Calu3 (cell line): ENCODE results near the gene IGFBP2. TPM values are rescaled to one million over a fixed set of nuclear protein-coding genes. Genes with fewer than 3 reads are reported as not detected.

Experiments used
- BruUV-seq: library from RNA; stranded (reverse); fragments of 400-500 nt; replicated peaks from 2 replicates; lab custom pipeline; 2021; lab: Mats Ljungman, UMichigan
- CTCF ChIA-PET: fragments of 300-600 bp; sonication (Branson Sonifier 250); formaldehyde crosslinking; loops from one replicate; lab custom pipeline; 2022; ENCODE audit warnings: antibody characterized with exemption; lab: Charles Lee
- DNase-seq: peaks from one replicate; pipeline ENCODE4 v3.0.0; 2022
- H3K27ac Mint-ChIP-seq: one replicate; pipeline ENCODE4 v1.8.0; 2022; ENCODE audit warnings: mixed read lengths; ENCODE audit not compliant: unreplicated experiment
- H3K27me3 Mint-ChIP-seq: one replicate; pipeline ENCODE4 v1.8.0; 2022; ENCODE audit warnings: mixed read lengths; ENCODE audit not compliant: unreplicated experiment
- H3K36me3 Mint-ChIP-seq: one replicate; pipeline ENCODE4 v1.8.0; 2022; ENCODE audit warnings: mild to moderate bottlenecking, moderate library complexity, mixed read lengths; ENCODE audit not compliant: insufficient read depth, unreplicated experiment
- H3K4me1 Mint-ChIP-seq: one replicate; pipeline ENCODE4 v1.8.0; 2022; ENCODE audit warnings: mild to moderate bottlenecking, low read depth, mixed read lengths; ENCODE audit not compliant: unreplicated experiment
- H3K4me3 Mint-ChIP-seq: one replicate; pipeline ENCODE4 v1.8.0; 2022; ENCODE audit warnings: mild to moderate bottlenecking, low read depth, moderate library complexity, mixed read lengths; ENCODE audit not compliant: unreplicated experiment
- H3K9me3 Mint-ChIP-seq: one replicate; pipeline ENCODE4 v1.8.0; 2022; ENCODE audit warnings: low read depth, mixed read lengths; ENCODE audit not compliant: unreplicated experiment
- intact Hi-C: fragments of 100-400 bp; cut with micrococcal nuclease; formaldehyde crosslinking; loops from one replicate; pipeline ENCODE4 v1.10.0; 2022; ENCODE audit not compliant: unreplicated experiment
- total RNA-seq: library from RNA; stranded (reverse); gene quantifications from 2 replicates; pipeline ENCODE4 v1.2.3, GENCODE V29; 2022
- TF ChIP-seq, protein P1 (sequence below): fragments of 200-600 bp; IDR thresholded peaks from one replicate; pipeline ENCODE4 v1.8.0; 2022; ENCODE audit warnings: antibody characterized with exemption; ENCODE audit not compliant: unreplicated experiment

Gene IGFBP2
- total RNA-seq, 1 experiment from 2014 or later = 175 TPM

DNA sequence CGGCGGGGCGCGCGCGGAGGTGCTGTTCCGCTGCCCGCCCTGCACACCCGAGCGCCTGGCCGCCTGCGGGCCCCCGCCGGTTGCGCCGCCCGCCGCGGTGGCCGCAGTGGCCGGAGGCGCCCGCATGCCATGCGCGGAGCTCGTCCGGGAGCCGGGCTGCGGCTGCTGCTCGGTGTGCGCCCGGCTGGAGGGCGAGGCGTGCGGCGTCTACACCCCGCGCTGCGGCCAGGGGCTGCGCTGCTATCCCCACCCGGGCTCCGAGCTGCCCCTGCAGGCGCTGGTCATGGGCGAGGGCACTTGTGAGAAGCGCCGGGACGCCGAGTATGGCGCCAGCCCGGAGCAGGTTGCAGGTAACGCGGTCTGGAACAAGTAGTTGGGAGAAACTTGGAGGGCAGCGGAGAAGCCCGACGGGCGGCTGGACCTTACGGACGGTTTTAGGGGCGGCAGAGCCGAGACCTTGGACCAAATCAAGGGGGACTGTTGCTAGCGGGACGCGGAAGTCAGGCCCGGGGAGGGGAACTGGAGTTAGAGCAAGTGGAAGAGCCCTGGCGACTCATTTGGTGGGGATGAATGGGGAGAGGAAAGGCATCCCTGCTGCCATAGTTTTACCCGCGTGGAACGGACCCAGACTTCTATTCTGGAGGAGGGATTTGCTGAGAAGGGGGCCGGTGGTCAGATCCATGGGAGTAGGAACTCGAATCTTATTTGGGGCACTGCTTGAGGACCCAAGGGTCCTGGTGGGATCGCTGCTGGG, 573 bp downstream of the IGFBP2 start:
- peaks cover 51% of the 10 kb centered on the region for H3K4me1 Mint-ChIP-seq
- H3K27ac Mint-ChIP-seq = peak overlapping the region; percentile 58
- H3K27me3 Mint-ChIP-seq = peaks cover 60% of the 10 kb centered on the region
- DNase-seq = peak; percentile 57
- TF ChIP-seq, protein P1, sequence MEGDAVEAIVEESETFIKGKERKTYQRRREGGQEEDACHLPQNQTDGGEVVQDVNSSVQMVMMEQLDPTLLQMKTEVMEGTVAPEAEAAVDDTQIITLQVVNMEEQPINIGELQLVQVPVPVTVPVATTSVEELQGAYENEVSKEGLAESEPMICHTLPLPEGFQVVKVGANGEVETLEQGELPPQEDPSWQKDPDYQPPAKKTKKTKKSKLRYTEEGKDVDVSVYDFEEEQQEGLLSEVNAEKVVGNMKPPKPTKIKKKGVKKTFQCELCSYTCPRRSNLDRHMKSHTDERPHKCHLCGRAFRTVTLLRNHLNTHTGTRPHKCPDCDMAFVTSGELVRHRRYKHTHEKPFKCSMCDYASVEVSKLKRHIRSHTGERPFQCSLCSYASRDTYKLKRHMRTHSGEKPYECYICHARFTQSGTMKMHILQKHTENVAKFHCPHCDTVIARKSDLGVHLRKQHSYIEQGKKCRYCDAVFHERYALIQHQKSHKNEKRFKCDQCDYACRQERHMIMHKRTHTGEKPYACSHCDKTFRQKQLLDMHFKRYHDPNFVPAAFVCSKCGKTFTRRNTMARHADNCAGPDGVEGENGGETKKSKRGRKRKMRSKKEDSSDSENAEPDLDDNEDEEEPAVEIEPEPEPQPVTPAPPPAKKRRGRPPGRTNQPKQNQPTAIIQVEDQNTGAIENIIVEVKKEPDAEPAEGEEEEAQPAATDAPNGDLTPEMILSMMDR = no peak
- intact Hi-C loops = no loop called here
- peak overlapping the region; percentile 97 for H3K4me3 Mint-ChIP-seq
- BruUV-seq = no TSS peak
- CTCF ChIA-PET = interaction anchor here (1.1 kb wide), 1 partner anchor 114 kb away, joined by 6 read pairs; no protein-coding TSS in a partner anchor
- H3K9me3 Mint-ChIP-seq = no peaks in the 10 kb centered on the region
- peaks cover 40% of the 10 kb centered on the region for H3K36me3 Mint-ChIP-seq

DNA sequence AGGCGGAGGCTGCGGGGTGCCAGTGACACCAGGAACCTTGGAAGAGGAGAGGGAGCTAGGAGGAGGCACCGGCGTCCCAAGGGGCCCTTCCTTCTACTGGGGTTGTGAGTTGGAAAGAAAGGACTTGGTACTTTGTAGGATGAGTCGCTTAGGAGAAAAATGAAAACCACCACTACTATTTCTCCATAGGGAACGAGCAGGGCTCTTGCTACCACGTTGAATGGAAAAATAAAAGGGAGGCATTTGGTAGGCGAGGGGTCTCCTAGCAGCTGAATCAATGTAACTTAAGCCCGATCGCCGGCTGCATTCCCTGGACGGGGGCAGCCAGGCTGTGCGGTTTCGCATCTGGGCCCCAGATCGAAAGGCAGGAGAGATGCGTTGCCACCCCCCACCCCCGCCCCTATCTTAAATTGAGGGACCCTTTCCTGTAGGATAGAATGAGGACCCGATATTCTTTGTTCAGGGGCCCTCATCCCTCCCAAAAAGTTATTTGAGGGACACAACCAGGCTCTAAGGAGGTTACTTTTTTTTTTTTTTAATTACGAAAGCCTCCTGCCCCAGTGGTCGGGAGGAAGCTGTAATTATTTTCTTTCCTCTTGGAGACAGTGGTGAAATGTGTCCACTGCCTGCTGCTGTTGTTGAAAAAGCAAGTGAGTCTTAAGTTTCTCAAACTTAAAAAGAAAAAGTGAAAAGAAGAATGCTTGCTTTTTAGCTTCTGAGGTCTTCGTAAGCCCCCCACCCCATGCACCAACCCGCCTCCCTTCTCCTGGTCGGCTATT, 1.3 kb downstream of the IGFBP2 start:
- peak overlapping the region; percentile 58 for H3K27ac Mint-ChIP-seq
- DNase-seq = no peak
- H3K27me3 Mint-ChIP-seq = peaks cover 60% of the 10 kb centered on the region
- peaks cover 40% of the 10 kb centered on the region for H3K36me3 Mint-ChIP-seq
- TSS peak; percentile 62 for BruUV-seq
- peaks cover 51% of the 10 kb centered on the region for H3K4me1 Mint-ChIP-seq
- peak overlapping the region; percentile 97 for H3K4me3 Mint-ChIP-seq
- H3K9me3 Mint-ChIP-seq = no peaks in the 10 kb centered on the region
- intact Hi-C loops = no loop called here
- CTCF ChIA-PET = interaction anchor here (1.1 kb wide), 1 partner anchor 115 kb away, joined by 6 read pairs; no protein-coding TSS in a partner anchor
- TF ChIP-seq, protein P1 = no peak

DNA sequence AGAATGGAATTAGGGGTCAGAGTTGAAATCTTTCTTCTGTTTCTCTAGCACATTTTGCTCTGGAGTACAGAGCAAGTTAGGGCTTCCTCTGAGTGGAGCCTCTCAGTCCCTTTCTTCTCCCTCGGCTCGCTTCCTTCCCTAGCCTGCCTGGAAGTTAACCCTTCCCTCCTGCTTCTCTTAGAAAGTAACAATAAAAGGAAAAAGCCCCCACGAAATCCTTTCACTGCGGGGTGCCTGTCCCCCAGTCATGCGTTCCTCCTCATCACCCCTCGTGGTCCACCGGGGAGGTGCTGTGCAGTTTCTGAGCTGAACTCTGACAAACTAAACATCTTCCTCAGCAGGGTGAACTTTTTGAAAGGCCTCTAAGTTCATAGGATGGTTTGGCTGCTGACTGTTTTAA, 2.0 kb downstream of the IGFBP2 start:
- H3K4me3 Mint-ChIP-seq = peak overlapping the region; percentile 97
- peaks cover 51% of the 10 kb centered on the region for H3K4me1 Mint-ChIP-seq
- no peak for DNase-seq
- H3K27ac Mint-ChIP-seq = peak overlapping the region; percentile 64
- no peaks in the 10 kb centered on the region for H3K9me3 Mint-ChIP-seq
- peaks cover 60% of the 10 kb centered on the region for H3K27me3 Mint-ChIP-seq
- CTCF ChIA-PET = no interaction called here
- H3K36me3 Mint-ChIP-seq = peaks cover 44% of the 10 kb centered on the region
- TF ChIP-seq, protein P1 = no peak
- no TSS peak for BruUV-seq
- intact Hi-C loops = no loop called here

DNA sequence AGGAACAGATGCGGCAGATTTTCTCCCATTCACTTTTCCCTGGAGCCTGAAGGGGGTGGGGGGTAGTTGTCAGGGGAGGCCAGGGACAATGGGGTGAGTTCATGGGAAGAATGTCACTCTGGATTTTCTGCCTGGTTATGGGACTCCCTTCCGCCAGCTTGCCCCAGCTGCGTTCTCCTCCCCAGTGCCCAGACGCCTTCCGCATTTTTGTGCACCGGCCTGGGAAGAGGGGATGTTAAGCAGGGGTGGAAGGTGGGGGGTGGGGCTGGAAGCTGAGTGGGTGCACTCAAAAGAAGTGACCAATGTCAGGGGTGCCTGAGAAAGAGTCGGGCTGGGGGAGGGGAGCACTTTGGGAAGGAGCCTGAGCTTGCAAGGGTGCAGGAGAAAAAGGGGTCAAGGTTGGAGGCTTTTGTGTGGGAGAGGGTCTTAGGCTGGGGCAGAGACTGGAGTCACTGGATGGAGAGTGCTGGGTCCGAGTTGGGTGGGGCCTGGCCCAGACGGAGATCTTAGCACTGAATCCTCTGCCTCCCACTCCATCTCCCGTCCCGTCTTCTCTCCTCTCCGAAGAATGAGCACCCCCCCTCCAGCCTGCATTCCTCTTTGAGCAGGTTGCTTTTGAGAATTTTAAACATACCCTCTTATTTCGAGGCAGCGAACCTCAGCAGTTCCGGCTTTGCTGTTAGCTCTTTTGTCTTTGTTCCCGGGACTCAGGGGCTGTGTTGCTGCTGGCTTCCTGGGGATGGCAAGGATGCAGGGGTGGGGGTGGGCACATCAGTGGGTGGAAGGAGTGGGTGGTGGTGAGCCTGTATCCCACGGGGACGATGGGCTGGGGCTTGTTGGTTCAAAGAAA, 2.7 kb downstream of the IGFBP2 start:
- CTCF ChIA-PET = interaction anchor here (0.6 to 0.8 kb wide), 2 partner anchors 19 to 1324 kb away, joined by 4 read pairs; no protein-coding TSS in a partner anchor
- BruUV-seq = no TSS peak
- Mint-ChIP-seq H3K9me3 (no peaks in the 10 kb centered on the region), H3K4me1 (peaks cover 51% of the 10 kb centered on the region), H3K36me3 (peaks cover 44% of the 10 kb centered on the region), H3K4me3 (peak overlapping the region; percentile 97), H3K27ac (peak overlapping the region; percentile 64), H3K27me3 (peaks cover 58% of the 10 kb centered on the region)
- no peak for DNase-seq
- intact Hi-C loops = loop anchor here (2.0 kb wide), 1 partner anchor 17 kb away; no protein-coding TSS in a partner anchor
- TF ChIP-seq, protein P1 = no peak
